Ishikawa (cell line): ENCODE measurements around the gene LRIG2.

ENCODE experiments used
- CEBPB ChIP-seq: IDR thresholded peaks from 2 replicates; pipeline ENCODE4 v1.6.1; 2012
- CREB1 ChIP-seq: IDR thresholded peaks from 2 replicates; pipeline ENCODE4 v1.6.1; 2012; ENCODE audit warnings: low read depth
- EGR1 ChIP-seq: IDR thresholded peaks from 2 replicates; pipeline ENCODE4 v1.6.1; 2012
- EP300 ChIP-seq: IDR thresholded peaks from 2 replicates; pipeline ENCODE4 v1.6.1; 2012; ENCODE audit warnings: borderline replicate concordance
- FOXM1 ChIP-seq: IDR thresholded peaks from 2 replicates; pipeline ENCODE4 v1.6.1; 2012; ENCODE audit warnings: low read depth, borderline replicate concordance
- MAX ChIP-seq: IDR thresholded peaks from 2 replicates; pipeline ENCODE4 v1.6.1; 2012
- NFIC ChIP-seq: IDR thresholded peaks from 2 replicates; pipeline ENCODE4 v1.6.1; 2012
- RAD21 ChIP-seq: IDR thresholded peaks from 2 replicates; pipeline ENCODE4 v1.6.1; 2012; ENCODE audit warnings: low read depth
- TAF1 ChIP-seq: IDR thresholded peaks from 2 replicates; pipeline ENCODE4 v1.6.1; 2012; ENCODE audit warnings: low read depth, mild to moderate bottlenecking
- TCF12 ChIP-seq: IDR thresholded peaks from 2 replicates; pipeline ENCODE4 v1.6.1; 2012; ENCODE audit warnings: low read depth
- TEAD4 ChIP-seq: IDR thresholded peaks from 2 replicates; pipeline ENCODE4 v1.6.1; 2012
- YY1 ChIP-seq: IDR thresholded peaks from 2 replicates; pipeline ENCODE4 v1.6.1; 2012; ENCODE audit warnings: low read depth
- ZBTB7A ChIP-seq: IDR thresholded peaks from 2 replicates; pipeline ENCODE4 v1.6.1; 2012; ENCODE audit warnings: low read depth
- TF ChIP-seq, protein P1 (sequence below): IDR thresholded peaks from 2 replicates; pipeline ENCODE4 v1.6.1; 2012
- TF ChIP-seq, protein P2 (sequence below): IDR thresholded peaks from 2 replicates; pipeline ENCODE4 v1.6.1; 2012; ENCODE audit warnings: low read depth, mild to moderate bottlenecking

The LRIG2 gene

GRCh38 chr1:113088972-113089371 lies 16.0 kb downstream of the LRIG2 start:
- TF ChIP-seq TAF1 (no peak), TEAD4 (no peak), MAX (no peak)

DNA sequence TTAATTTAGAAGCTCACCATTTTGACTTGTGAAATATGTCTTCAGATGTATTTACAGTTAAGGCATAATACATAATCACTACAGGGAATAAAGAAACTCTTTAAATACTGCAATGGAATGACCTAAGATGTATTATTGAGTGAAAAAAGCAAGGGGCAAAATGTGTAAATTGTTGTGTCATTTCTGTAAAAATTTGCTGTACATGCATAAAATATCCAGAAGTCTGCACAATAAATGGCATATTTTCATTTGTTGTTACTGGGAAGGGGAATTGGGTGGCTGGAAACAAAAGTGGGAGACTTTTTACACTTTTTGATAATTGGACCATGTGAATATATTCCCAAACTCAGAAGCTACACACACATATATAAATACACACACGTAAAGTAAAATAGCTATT lies 17.1 kb downstream of the LRIG2 start:
- TF ChIP-seq, protein P1, sequence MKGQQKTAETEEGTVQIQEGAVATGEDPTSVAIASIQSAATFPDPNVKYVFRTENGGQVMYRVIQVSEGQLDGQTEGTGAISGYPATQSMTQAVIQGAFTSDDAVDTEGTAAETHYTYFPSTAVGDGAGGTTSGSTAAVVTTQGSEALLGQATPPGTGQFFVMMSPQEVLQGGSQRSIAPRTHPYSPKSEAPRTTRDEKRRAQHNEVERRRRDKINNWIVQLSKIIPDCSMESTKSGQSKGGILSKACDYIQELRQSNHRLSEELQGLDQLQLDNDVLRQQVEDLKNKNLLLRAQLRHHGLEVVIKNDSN, result no peak
- TF ChIP-seq TCF12 (no peak), RAD21 (no peak), TEAD4 (no peak), NFIC (no peak), TAF1 (no peak), CEBPB (no peak), MAX (no peak), CREB1 (no peak), EP300 (no peak), FOXM1 (no peak), ZBTB7A (no peak), EGR1 (no peak)
- TF ChIP-seq, protein P2, sequence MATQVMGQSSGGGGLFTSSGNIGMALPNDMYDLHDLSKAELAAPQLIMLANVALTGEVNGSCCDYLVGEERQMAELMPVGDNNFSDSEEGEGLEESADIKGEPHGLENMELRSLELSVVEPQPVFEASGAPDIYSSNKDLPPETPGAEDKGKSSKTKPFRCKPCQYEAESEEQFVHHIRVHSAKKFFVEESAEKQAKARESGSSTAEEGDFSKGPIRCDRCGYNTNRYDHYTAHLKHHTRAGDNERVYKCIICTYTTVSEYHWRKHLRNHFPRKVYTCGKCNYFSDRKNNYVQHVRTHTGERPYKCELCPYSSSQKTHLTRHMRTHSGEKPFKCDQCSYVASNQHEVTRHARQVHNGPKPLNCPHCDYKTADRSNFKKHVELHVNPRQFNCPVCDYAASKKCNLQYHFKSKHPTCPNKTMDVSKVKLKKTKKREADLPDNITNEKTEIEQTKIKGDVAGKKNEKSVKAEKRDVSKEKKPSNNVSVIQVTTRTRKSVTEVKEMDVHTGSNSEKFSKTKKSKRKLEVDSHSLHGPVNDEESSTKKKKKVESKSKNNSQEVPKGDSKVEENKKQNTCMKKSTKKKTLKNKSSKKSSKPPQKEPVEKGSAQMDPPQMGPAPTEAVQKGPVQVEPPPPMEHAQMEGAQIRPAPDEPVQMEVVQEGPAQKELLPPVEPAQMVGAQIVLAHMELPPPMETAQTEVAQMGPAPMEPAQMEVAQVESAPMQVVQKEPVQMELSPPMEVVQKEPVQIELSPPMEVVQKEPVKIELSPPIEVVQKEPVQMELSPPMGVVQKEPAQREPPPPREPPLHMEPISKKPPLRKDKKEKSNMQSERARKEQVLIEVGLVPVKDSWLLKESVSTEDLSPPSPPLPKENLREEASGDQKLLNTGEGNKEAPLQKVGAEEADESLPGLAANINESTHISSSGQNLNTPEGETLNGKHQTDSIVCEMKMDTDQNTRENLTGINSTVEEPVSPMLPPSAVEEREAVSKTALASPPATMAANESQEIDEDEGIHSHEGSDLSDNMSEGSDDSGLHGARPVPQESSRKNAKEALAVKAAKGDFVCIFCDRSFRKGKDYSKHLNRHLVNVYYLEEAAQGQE, result no peak

DNA sequence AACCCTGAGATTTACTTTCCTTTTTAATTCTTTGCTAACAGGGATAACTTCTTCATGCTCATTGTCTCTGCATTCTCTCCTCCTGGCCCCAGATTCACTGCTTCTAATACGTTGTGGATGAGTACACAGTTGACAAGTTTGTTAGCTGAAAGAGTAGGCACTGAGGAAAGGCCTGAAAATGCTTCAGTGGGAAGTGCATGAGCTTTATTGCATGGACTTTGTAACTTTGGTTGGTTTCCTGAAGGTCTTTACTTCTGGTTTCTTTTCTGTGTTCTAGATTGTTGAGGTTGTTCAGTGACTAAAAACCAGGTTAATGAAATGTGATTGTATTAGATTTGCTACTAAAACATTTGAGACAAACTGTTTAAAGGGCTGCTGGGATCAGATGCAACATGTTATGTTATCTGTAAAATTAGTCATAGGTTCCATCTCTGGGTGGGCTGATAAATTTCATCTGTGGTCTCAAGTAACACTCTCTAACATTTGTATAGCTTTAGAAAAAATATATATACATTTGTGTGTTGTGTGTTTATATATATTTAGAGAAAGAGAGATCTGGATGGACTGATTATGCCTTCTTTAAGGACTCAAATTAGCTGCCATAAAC lies 19.1 kb downstream of the LRIG2 start:
- TF ChIP-seq, protein P2, result no peak
- TF ChIP-seq EGR1, result no peak
- TF ChIP-seq TEAD4, result no peak
- TF ChIP-seq TCF12, result no peak
- no peak for TF ChIP-seq NFIC
- TF ChIP-seq ZBTB7A, result no peak
- TF ChIP-seq RAD21, result no peak
- no peak for TF ChIP-seq CEBPB
- TF ChIP-seq, protein P1, result no peak
- TF ChIP-seq CREB1, result no peak
- no peak for TF ChIP-seq FOXM1
- no peak for TF ChIP-seq EP300
- no peak for TF ChIP-seq YY1
- no peak for TF ChIP-seq TAF1
- no peak for TF ChIP-seq MAX

DNA sequence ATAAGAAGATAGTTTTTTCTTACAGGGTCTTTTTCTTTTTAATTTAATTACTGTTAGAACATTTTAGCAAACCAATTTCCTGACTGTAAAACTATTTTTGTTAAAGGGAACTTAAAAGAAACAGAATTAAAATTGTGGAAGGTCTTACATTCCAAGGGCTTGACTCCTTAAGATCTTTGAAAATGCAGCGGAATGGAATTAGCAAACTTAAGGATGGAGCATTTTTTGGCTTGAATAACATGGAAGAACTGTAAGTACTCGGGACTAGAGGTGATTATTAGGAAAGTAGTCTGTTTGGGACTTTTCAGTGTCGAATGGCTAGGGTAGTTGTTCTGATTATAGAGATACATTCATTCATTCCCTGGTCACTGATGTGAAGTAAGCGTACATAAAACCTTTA lies 21.5 kb downstream of the LRIG2 start:
- TF ChIP-seq, protein P2, result no peak

GRCh38 chr1:113095790-113096455 lies 22.9 kb downstream of the LRIG2 start:
- no peak for TF ChIP-seq TAF1
- TF ChIP-seq, protein P1, result no peak
- TF ChIP-seq, protein P2, result no peak
- TF ChIP-seq EP300, result no peak
- TF ChIP-seq YY1, result no peak
- no peak for TF ChIP-seq NFIC
- TF ChIP-seq MAX, result no peak
- TF ChIP-seq ZBTB7A, result no peak
- TF ChIP-seq TEAD4, result no peak
- TF ChIP-seq CEBPB, result no peak
- no peak for TF ChIP-seq EGR1
- no peak for TF ChIP-seq CREB1
